ENCODE data around the gene PHYKPL. TPM values are rescaled to one million over a fixed set of nuclear protein-coding genes. Genes with fewer than 3 reads are reported as not detected.

PHYKPL gene
- total and polyA plus RNA-seq, 2 of the 13 experiments (the other 11 are each of a cell fraction or from before 2014, with no cell fraction given): 18.0 to 78.6 TPM

- H3K36me3 ChIP-seq (replicated peaks in 1 of 2; ENCODE audit: control insufficient read depth in 1 of 2, insufficient read depth in 2 of 2, low read length in 2 of 2): no peaks in the 10 kb centered on the region
- H3K27me3 ChIP-seq (ENCODE audit: control insufficient read depth in 1 of 2, insufficient read depth in 2 of 2, low read length in 2 of 2): peaks cover 0 to 22% of the 10 kb centered on the region in 2 experiments; a peak in 3 of 5 replicates
- H3K9me3 ChIP-seq (ENCODE audit: low read length): no peaks in the 10 kb centered on the region
- H3K4me1 ChIP-seq (ENCODE audit: insufficient read depth, low read length): peaks cover 12% of the 10 kb centered on the region
- no peak for ATAC-seq
- no peak overlapping the region for H3K4me3 ChIP-seq (replicated peaks in 1 of 3; ENCODE audit: insufficient read depth in 1 of 3, low read depth in 2 of 3, low read length in 3 of 3)
- intact Hi-C loops (cut with micrococcal nuclease; ENCODE audit: unreplicated experiment): no loop called here
- no peak overlapping the region for H3K4me2 ChIP-seq (ENCODE audit: low read depth, low read length)
- no peak overlapping the region for H3K27ac ChIP-seq (ENCODE audit: extremely low read length, insufficient read depth, low read length)
- no peak overlapping the region for H2AFZ ChIP-seq (ENCODE audit: low read length)
- ChIA-PET CTCF (ENCODE audit: low intra/inter-chr PET ratio, low total read pairs) (no interaction called here), POLR2A (no interaction called here)
- 66% methylated on average over 4 of the region's 4 CpGs for WGBS (ENCODE audit: low lambda C conversion rate)
- H4K20me1 ChIP-seq (ENCODE audit: insufficient read depth, low read length): no peaks in the 10 kb centered on the region
- H3K79me2 ChIP-seq (ENCODE audit: insufficient read depth, low read length): no peaks in the 10 kb centered on the region
- no peak overlapping the region for H3K9ac ChIP-seq (ENCODE audit: insufficient read depth, low read depth, low read length)
- in situ Hi-C loops (cut with HindIII; ENCODE audit: extremely low pct_ligation_motif_present, low pct_unique_long_range_greater_than_20kb): no loop called here
- DNase-seq (ENCODE audit: low spot score): no peak
- no TSS peak for BruUV-seq (replicated peaks)
- FAIRE-seq: no peak
- TF ChIP-seq U2AF1 (optimal IDR thresholded peaks at IDR 0.05; ENCODE audit: low read depth, low read length): no peak
- TF ChIP-seq, protein P1, sequence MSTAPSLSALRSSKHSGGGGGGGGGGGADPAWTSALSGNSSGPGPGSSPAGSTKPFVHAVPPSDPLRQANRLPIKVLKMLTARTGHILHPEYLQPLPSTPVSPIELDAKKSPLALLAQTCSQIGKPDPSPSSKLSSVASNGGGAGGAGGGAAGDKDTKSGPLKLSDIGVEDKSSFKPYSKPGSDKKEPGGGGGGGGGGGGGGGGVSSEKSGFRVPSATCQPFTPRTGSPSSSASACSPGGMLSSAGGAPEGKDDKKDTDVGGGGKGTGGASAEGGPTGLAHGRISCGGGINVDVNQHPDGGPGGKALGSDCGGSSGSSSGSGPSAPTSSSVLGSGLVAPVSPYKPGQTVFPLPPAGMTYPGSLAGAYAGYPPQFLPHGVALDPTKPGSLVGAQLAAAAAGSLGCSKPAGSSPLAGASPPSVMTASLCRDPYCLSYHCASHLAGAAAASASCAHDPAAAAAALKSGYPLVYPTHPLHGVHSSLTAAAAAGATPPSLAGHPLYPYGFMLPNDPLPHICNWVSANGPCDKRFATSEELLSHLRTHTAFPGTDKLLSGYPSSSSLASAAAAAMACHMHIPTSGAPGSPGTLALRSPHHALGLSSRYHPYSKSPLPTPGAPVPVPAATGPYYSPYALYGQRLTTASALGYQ (CRISPR knock-in tag; IDR thresholded peaks at IDR 0.05): no peak
- no peak for TF ChIP-seq ZNF12 (CRISPR knock-in tag; IDR thresholded peaks at IDR 0.05)
- no peak for TF ChIP-seq NR2C2 (CRISPR knock-in tag; IDR thresholded peaks at IDR 0.05; ENCODE audit: borderline replicate concordance)
- no peak for TF ChIP-seq MEIS1 (CRISPR knock-in tag; IDR thresholded peaks at IDR 0.05; ENCODE audit: borderline replicate concordance)
- no peak for TF ChIP-seq JUND (CRISPR knock-in tag; IDR thresholded peaks at IDR 0.05)
- TF ChIP-seq XRCC5 (optimal IDR thresholded peaks at IDR 0.05; ENCODE audit: low read length): no peak
- TF ChIP-seq ATF2 (CRISPR knock-in tag; IDR thresholded peaks at IDR 0.05): no peak
- no peak for TF ChIP-seq NFYB (CRISPR knock-in tag; IDR thresholded peaks at IDR 0.05)
- TF ChIP-seq ZSCAN31 (CRISPR knock-in tag; IDR thresholded peaks at IDR 0.05; ENCODE audit: low read depth): no peak
- no peak for TF ChIP-seq ZNF337 (CRISPR knock-in tag; IDR thresholded peaks at IDR 0.05; ENCODE audit: borderline replicate concordance, low read depth)
- no peak for TF ChIP-seq ZNF572 (CRISPR knock-in tag; IDR thresholded peaks at IDR 0.05)
- no peak for TF ChIP-seq ELF3 (CRISPR knock-in tag; IDR thresholded peaks at IDR 0.05)
- TF ChIP-seq MIXL1 (CRISPR knock-in tag; IDR thresholded peaks at IDR 0.05): no peak
- TF ChIP-seq ZNF180 (CRISPR knock-in tag; IDR thresholded peaks at IDR 0.05; ENCODE audit: borderline replicate concordance, low read depth): no peak
- no peak for TF ChIP-seq SOX6 (IDR thresholded peaks at IDR 0.05)
- no peak for TF ChIP-seq SOX6 (CRISPR knock-in tag; IDR thresholded peaks at IDR 0.05)
- TF ChIP-seq, protein P2, sequence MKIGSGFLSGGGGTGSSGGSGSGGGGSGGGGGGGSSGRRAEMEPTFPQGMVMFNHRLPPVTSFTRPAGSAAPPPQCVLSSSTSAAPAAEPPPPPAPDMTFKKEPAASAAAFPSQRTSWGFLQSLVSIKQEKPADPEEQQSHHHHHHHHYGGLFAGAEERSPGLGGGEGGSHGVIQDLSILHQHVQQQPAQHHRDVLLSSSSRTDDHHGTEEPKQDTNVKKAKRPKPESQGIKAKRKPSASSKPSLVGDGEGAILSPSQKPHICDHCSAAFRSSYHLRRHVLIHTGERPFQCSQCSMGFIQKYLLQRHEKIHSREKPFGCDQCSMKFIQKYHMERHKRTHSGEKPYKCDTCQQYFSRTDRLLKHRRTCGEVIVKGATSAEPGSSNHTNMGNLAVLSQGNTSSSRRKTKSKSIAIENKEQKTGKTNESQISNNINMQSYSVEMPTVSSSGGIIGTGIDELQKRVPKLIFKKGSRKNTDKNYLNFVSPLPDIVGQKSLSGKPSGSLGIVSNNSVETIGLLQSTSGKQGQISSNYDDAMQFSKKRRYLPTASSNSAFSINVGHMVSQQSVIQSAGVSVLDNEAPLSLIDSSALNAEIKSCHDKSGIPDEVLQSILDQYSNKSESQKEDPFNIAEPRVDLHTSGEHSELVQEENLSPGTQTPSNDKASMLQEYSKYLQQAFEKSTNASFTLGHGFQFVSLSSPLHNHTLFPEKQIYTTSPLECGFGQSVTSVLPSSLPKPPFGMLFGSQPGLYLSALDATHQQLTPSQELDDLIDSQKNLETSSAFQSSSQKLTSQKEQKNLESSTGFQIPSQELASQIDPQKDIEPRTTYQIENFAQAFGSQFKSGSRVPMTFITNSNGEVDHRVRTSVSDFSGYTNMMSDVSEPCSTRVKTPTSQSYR (CRISPR knock-in tag; IDR thresholded peaks at IDR 0.05; ENCODE audit: borderline replicate concordance): no peak
- TF ChIP-seq RARG (CRISPR knock-in tag; IDR thresholded peaks at IDR 0.05; ENCODE audit: low read depth): no peak
Measured at GRCh38 chr5:178191661-178192060, 40.9 kb downstream of the PHYKPL start.
